ENCODE measurements around the gene ROBO1. TPM values are rescaled to one million over a fixed set of nuclear protein-coding genes. Genes with fewer than 3 reads are reported as not detected.

ROBO1 gene
- total and polyA plus RNA-seq, 2 donors from 2014 or later: 2.1 to 22.1 TPM

- Histone ChIP-seq H3K4me1 (ENCODE audit: control insufficient read depth in 2 of 3, insufficient read depth in 2 of 3, low read depth in 1 of 3, low read length in 3 of 3) (no peaks in the 10 kb centered on the region), H3K27me3 (ENCODE audit: control insufficient read depth, insufficient read depth, low read length) (no peaks in the 10 kb centered on the region), H3K4me3 (ENCODE audit: low read length in 3 of 3) (no peak overlapping the region), H3K9ac (ENCODE audit: low read length in 3 of 3) (no peak overlapping the region), H3K9me3 (ENCODE audit: control insufficient read depth in 2 of 3, insufficient read depth in 1 of 3, low read length in 3 of 3) (no peaks in the 10 kb centered on the region), H3K27ac (ENCODE audit: low read depth in 2 of 2, low read length in 2 of 2) (no peak overlapping the region), H3K36me3 (ENCODE audit: control insufficient read depth in 2 of 3, insufficient read depth in 3 of 3, low read length in 3 of 3) (no peaks in the 10 kb centered on the region)
- no peak for FAIRE-seq
- no peak for TF ChIP-seq CTCF (IDR thresholded peaks at IDR 0.05; ENCODE audit: borderline replicate concordance, extremely low read depth, insufficient read depth)
- intact Hi-C loops (cut with DNase I): no loop called here
- no peak for DNase-seq
These were observed 1018.7 kb downstream of the ROBO1 start for GRCh38 chr3:78749056-78749455.

GRCh38 chr3:78745847-78746246, 1022.0 kb downstream of the ROBO1 start:
- no peak overlapping the region for H3K4me3 ChIP-seq (ENCODE audit: low read length in 3 of 3)
- no peak for TF ChIP-seq CTCF (IDR thresholded peaks at IDR 0.05; ENCODE audit: borderline replicate concordance, extremely low read depth, insufficient read depth)
- intact Hi-C loops (cut with DNase I): no loop called here

GRCh38 chr3:78742491-78742890, 1025.3 kb downstream of the ROBO1 start:
- TF ChIP-seq CTCF (IDR thresholded peaks at IDR 0.05; ENCODE audit: borderline replicate concordance, extremely low read depth, insufficient read depth): no peak
- Histone ChIP-seq H3K9ac (ENCODE audit: low read length in 3 of 3) (no peak overlapping the region), H3K4me3 (ENCODE audit: low read length in 3 of 3) (no peak overlapping the region), H3K36me3 (ENCODE audit: control insufficient read depth in 2 of 3, insufficient read depth in 3 of 3, low read length in 3 of 3) (no peaks in the 10 kb centered on the region), H3K9me3 (ENCODE audit: control insufficient read depth in 2 of 3, insufficient read depth in 1 of 3, low read length in 3 of 3) (no peaks in the 10 kb centered on the region), H3K4me1 (ENCODE audit: control insufficient read depth in 2 of 3, insufficient read depth in 2 of 3, low read depth in 1 of 3, low read length in 3 of 3) (no peaks in the 10 kb centered on the region), H3K27ac (ENCODE audit: low read depth in 2 of 2, low read length in 2 of 2) (no peak overlapping the region), H3K27me3 (ENCODE audit: control insufficient read depth, insufficient read depth, low read length) (no peaks in the 10 kb centered on the region)
- intact Hi-C loops (cut with DNase I): no loop called here
- FAIRE-seq: no peak
- no peak for DNase-seq

More at GRCh38 chr3:78745847-78746246, 1022.0 kb downstream of the ROBO1 start:
- DNase-seq: no peak
- H3K27me3 ChIP-seq (ENCODE audit: control insufficient read depth, insufficient read depth, low read length): no peaks in the 10 kb centered on the region
- no peak overlapping the region for H3K9ac ChIP-seq (ENCODE audit: low read length in 3 of 3)
- no peak overlapping the region for H3K27ac ChIP-seq (ENCODE audit: low read depth in 2 of 2, low read length in 2 of 2)
- no peaks in the 10 kb centered on the region for H3K36me3 ChIP-seq (ENCODE audit: control insufficient read depth in 2 of 3, insufficient read depth in 3 of 3, low read length in 3 of 3)
- FAIRE-seq: no peak
- no peaks in the 10 kb centered on the region for H3K9me3 ChIP-seq (ENCODE audit: control insufficient read depth in 2 of 3, insufficient read depth in 1 of 3, low read length in 3 of 3)
- no peaks in the 10 kb centered on the region for H3K4me1 ChIP-seq (ENCODE audit: control insufficient read depth in 2 of 3, insufficient read depth in 2 of 3, low read depth in 1 of 3, low read length in 3 of 3)

GRCh38 chr3:78742041-78742440, 1025.8 kb downstream of the ROBO1 start:
- no peak overlapping the region for H3K27ac ChIP-seq (ENCODE audit: low read depth in 2 of 2, low read length in 2 of 2)
- H3K9ac ChIP-seq (ENCODE audit: low read length in 3 of 3): no peak overlapping the region
- TF ChIP-seq CTCF (IDR thresholded peaks at IDR 0.05; ENCODE audit: borderline replicate concordance, extremely low read depth, insufficient read depth): no peak
- FAIRE-seq (no peak), DNase-seq (no peak)
- intact Hi-C loops (cut with DNase I): no loop called here
- H3K36me3 ChIP-seq (ENCODE audit: control insufficient read depth in 2 of 3, insufficient read depth in 3 of 3, low read length in 3 of 3): no peaks in the 10 kb centered on the region
- no peaks in the 10 kb centered on the region for H3K4me1 ChIP-seq (ENCODE audit: control insufficient read depth in 2 of 3, insufficient read depth in 2 of 3, low read depth in 1 of 3, low read length in 3 of 3)
- no peaks in the 10 kb centered on the region for H3K27me3 ChIP-seq (ENCODE audit: control insufficient read depth, insufficient read depth, low read length)
- no peaks in the 10 kb centered on the region for H3K9me3 ChIP-seq (ENCODE audit: control insufficient read depth in 2 of 3, insufficient read depth in 1 of 3, low read length in 3 of 3)
- H3K4me3 ChIP-seq (ENCODE audit: low read length in 3 of 3): no peak overlapping the region

All from kidney (tissue), 14 donors.